ENCODE measurements around the gene PTCD2. TPM values are rescaled to one million over a fixed set of nuclear protein-coding genes. Genes with fewer than 3 reads are reported as not detected.
"Not testable (repeated sequence)": the region's sequence is repeated elsewhere in the genome, so short reads cannot be mapped to it uniquely, and the experiment has no call there.

Gene PTCD2
- total RNA-seq, 4 donors from 2014 or later = 3.5 to 7.1 (median 5.8) TPM

GRCh38 chr5:72313141-72313540, 7.0 kb upstream of the PTCD2 start:
- no peaks in the 10 kb centered on the region for H3K9me3 ChIP-seq
- intact Hi-C loops (cut with DNase I) = no loop called here
- no peak for DNase-seq (ENCODE audit: extremely low spot score)
- 72% methylated on average over 1 of the region's 1 CpG for WGBS
- peaks cover 3 to 25% (median 19%) of the 10 kb centered on the region in 4 donors for H3K4me1 ChIP-seq
- no peaks in the 10 kb centered on the region for H3K27me3 ChIP-seq
- H3K27ac ChIP-seq (replicated peaks in 1 of 4) = no peak overlapping the region
- peaks cover 11 to 57% (median 40%) of the 10 kb centered on the region in 4 donors for H3K36me3 ChIP-seq
- no peak overlapping the region for H3K4me3 ChIP-seq
- no peak for TF ChIP-seq POLR2AphosphoS5 (IDR thresholded peaks at IDR 0.05)
- TF ChIP-seq POLR2A (IDR thresholded peaks at IDR 0.05; ENCODE audit: low read depth) = no peak
- no peak for TF ChIP-seq EP300 (IDR thresholded peaks at IDR 0.05)
- no peak for TF ChIP-seq CTCF (IDR thresholded peaks at IDR 0.05)

GRCh38 chr5:72314571-72315172, 5.5 kb upstream of the PTCD2 start:
- WGBS = 79% methylated on average over 3 of the region's 3 CpGs
- no peak for TF ChIP-seq EP300 (IDR thresholded peaks at IDR 0.05)
- peak in 1 of 3 experiments; percentile 23 for TF ChIP-seq CTCF (IDR thresholded peaks at IDR 0.05)
- no peak for TF ChIP-seq POLR2AphosphoS5 (IDR thresholded peaks at IDR 0.05)
- TF ChIP-seq POLR2A (IDR thresholded peaks at IDR 0.05; ENCODE audit: low read depth) = no peak
- H3K27ac ChIP-seq (replicated peaks in 1 of 4) = peak overlapping the region in 1 of 4 donors; percentile 11
- no peak overlapping the region for H3K4me3 ChIP-seq
- intact Hi-C loops (cut with DNase I) = no loop called here
- no peaks in the 10 kb centered on the region for H3K9me3 ChIP-seq
- H3K4me1 ChIP-seq = peaks cover 5 to 37% (median 31%) of the 10 kb centered on the region in 4 donors
- DNase-seq (ENCODE audit: extremely low spot score) = no peak
- no peaks in the 10 kb centered on the region for H3K27me3 ChIP-seq
- peaks cover 11 to 49% (median 37%) of the 10 kb centered on the region in 4 donors for H3K36me3 ChIP-seq

- Histone ChIP-seq H3K27ac (replicated peaks in 1 of 4) (peak overlapping the region; percentile 77 to 85 (median 80)), H3K36me3 (peaks cover 0 to 34% (median 18%) of the 10 kb centered on the region in 4 donors), H3K4me3 (peak overlapping the region; percentile 74 to 90 (median 79)), H3K4me1 (peaks cover 10 to 47% (median 37%) of the 10 kb centered on the region in 4 donors)
- intact Hi-C loops (cut with DNase I); DNase-seq (ENCODE audit: extremely low spot score); H3K9me3 ChIP-seq; H3K27me3 ChIP-seq: not testable (repeated sequence)
- WGBS = 7% methylated on average over 27 of the region's 28 CpGs
Observed at GRCh38 chr5:72319435-72319975, 668 bp upstream of the PTCD2 start.

GRCh38 chr5:72324189-72324825, 4.1 kb downstream of the PTCD2 start:
- Histone ChIP-seq H3K9me3 (no peaks in the 10 kb centered on the region), H3K27me3 (no peaks in the 10 kb centered on the region), H3K4me1 (peaks cover 8 to 21% (median 15%) of the 10 kb centered on the region in 4 donors), H3K27ac (replicated peaks in 1 of 4) (no peak overlapping the region), H3K4me3 (no peak overlapping the region), H3K36me3 (peaks cover 10 to 53% (median 24%) of the 10 kb centered on the region in 4 donors)
- TF ChIP-seq POLR2AphosphoS5 (IDR thresholded peaks at IDR 0.05) = no peak
- TF ChIP-seq CTCF (IDR thresholded peaks at IDR 0.05) = no peak
- TF ChIP-seq EP300 (IDR thresholded peaks at IDR 0.05) = no peak
- no peak for TF ChIP-seq POLR2A (IDR thresholded peaks at IDR 0.05; ENCODE audit: low read depth)
- WGBS = 90% methylated on average over 5 of the region's 5 CpGs
- intact Hi-C loops (cut with DNase I) = no loop called here
- no peak for DNase-seq (ENCODE audit: extremely low spot score)

- no peak for DNase-seq (ENCODE audit: extremely low spot score)
- TF ChIP-seq POLR2AphosphoS5 (IDR thresholded peaks at IDR 0.05) (no peak), POLR2A (IDR thresholded peaks at IDR 0.05; ENCODE audit: low read depth) (no peak), CTCF (IDR thresholded peaks at IDR 0.05) (no peak), EP300 (IDR thresholded peaks at IDR 0.05) (no peak)
- intact Hi-C loops (cut with DNase I) = no loop called here
- no peaks in the 10 kb centered on the region for H3K27me3 ChIP-seq
- H3K27ac ChIP-seq (replicated peaks in 1 of 4) = no peak overlapping the region
- H3K36me3 ChIP-seq = peaks cover 10 to 67% (median 31%) of the 10 kb centered on the region in 4 donors
- H3K4me3 ChIP-seq = no peak overlapping the region
- H3K4me1 ChIP-seq = peaks cover 7 to 15% (median 8%) of the 10 kb centered on the region in 4 donors
- H3K9me3 ChIP-seq = no peaks in the 10 kb centered on the region
- 63% methylated on average over 4 of the region's 4 CpGs for WGBS
Observed at GRCh38 chr5:72325566-72326305, 5.6 kb downstream of the PTCD2 start.

All from esophagus muscularis mucosa (tissue), 4 donors.